ENCODE measurements around the gene EFS.

DNA sequence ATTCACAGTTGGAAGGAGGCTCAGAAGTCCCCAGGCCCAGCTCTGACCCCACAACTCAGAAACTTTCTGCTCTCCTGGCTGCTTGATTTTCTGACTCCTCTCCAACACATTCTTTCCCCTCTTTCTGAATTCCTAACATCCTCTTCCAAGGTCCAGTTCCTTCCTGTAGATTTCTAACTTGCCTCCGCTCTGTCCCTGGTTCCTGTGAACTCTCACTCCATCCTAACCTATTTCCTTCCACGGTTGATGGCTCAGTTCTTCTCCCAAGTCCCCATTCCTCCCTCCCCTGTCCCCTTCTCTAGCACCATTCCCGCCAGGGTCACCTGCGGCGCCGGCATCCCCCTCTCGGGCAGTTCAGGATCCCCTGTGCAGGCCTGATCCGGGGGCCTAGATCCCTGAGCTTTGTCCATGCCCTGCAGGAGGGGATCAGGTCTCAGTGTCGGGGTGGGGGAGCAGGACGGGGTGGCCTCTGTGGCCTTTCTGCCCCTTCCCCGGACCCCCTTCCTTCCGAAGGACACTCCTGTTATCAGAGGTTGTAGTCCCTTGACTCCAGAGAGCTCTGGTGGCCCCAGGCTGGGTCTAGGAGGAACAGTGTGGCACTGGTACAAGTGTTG lies 6.3 kb downstream of the EFS start:
- TF ChIP-seq POLR2A (IDR thresholded peaks at IDR 0.05; ENCODE audit: low read depth, low read length), result no peak
- no peak for TF ChIP-seq PAX5 (IDR thresholded peaks at IDR 0.05; ENCODE audit: insufficient read depth, low read length, severe bottlenecking)
- no peak for TF ChIP-seq POLR2AphosphoS5 (IDR thresholded peaks at IDR 0.05; ENCODE audit: low read depth, low read length)
- TF ChIP-seq TAF1 (IDR thresholded peaks at IDR 0.05; ENCODE audit: low read depth, low read length), result no peak
- TF ChIP-seq SPI1 (IDR thresholded peaks at IDR 0.05; ENCODE audit: low read depth, low read length), result no peak
